PC-9 (cell line): ENCODE measurements around the gene HIPK1. TPM values are rescaled to one million over a fixed set of nuclear protein-coding genes. Genes with fewer than 3 reads are reported as not detected.

Experiments
- BruUV-seq: library from RNA; stranded (reverse); fragments of 400-500 nt; replicated peaks from 2 replicates; lab custom pipeline; 2021; lab: Mats Ljungman, UMichigan
- CTCF ChIA-PET: fragments of 300-600 bp; sonication (Branson Sonifier 250); formaldehyde crosslinking; loops from one replicate; lab custom pipeline; 2022; ENCODE audit warnings: antibody characterized with exemption; lab: Charles Lee
- POLR2A ChIA-PET: fragments of 300-600 bp; sonication (Branson Sonifier 250); formaldehyde crosslinking; loops from one replicate; lab custom pipeline; 2022; ENCODE audit warnings: antibody characterized with exemption; ENCODE audit not compliant: unreplicated experiment; lab: Charles Lee
- DNase-seq, 2 experiments: peaks; one replicate each; pipeline versions ENCODE4 v3.0.0 to v3.0.0-alpha.2; 2015 to 2022; ENCODE audit warnings: mixed read lengths in 1 of 2
- H2AFZ ChIP-seq: fragments of 200-600 bp; sonication (generic); 2 replicates; pipeline ENCODE4 v1.8.1; 2017; ENCODE audit warnings: antibody characterized with exemption
- H3F3A ChIP-seq: fragments of 200-600 bp; sonication (generic); 2 replicates; pipeline ENCODE4 v1.8.1; 2017; ENCODE audit warnings: antibody characterized with exemption, mild to moderate bottlenecking, low read depth; ENCODE audit not compliant: insufficient read depth
- H3K27ac ChIP-seq: fragments of 200-600 bp; sonication (generic); 2 replicates; pipeline ENCODE4 v1.6.1; 2016; ENCODE audit warnings: mixed run types
- H3K27me3 ChIP-seq: fragments of 200-600 bp; sonication (generic); 2 replicates; pipeline ENCODE4 v1.6.1; 2016; ENCODE audit warnings: low read depth, mixed run types; ENCODE audit not compliant: insufficient read depth
- H3K36me3 ChIP-seq: fragments of 200-600 bp; sonication (generic); 2 replicates; pipeline ENCODE4 v1.6.1; 2016; ENCODE audit warnings: low read depth, mixed run types
- H3K4me1 ChIP-seq: fragments of 200-600 bp; sonication (generic); replicated peaks from 2 replicates; pipeline ENCODE4 v1.6.1; 2016; ENCODE audit warnings: mixed run types; ENCODE audit not compliant: insufficient read depth
- H3K4me2 ChIP-seq: fragments of 200-600 bp; sonication (generic); 2 replicates; pipeline ENCODE4 v1.6.1; 2017; ENCODE audit warnings: mixed run types
- H3K4me3 ChIP-seq: fragments of 200-600 bp; sonication (generic); 2 replicates; pipeline ENCODE4 v1.6.1; 2016; ENCODE audit warnings: mixed run types
- H3K79me2 ChIP-seq: fragments of 200-600 bp; sonication (generic); 2 replicates; pipeline ENCODE4 v1.6.1; 2017; ENCODE audit warnings: low read depth, mixed run types
- H3K9me2 ChIP-seq: fragments of 200-600 bp; sonication (generic); 2 replicates; pipeline ENCODE4 v1.8.1; 2017; ENCODE audit warnings: mild to moderate bottlenecking; ENCODE audit not compliant: insufficient read depth
- H3K9me3 ChIP-seq: fragments of 200-600 bp; sonication (generic); 2 replicates; pipeline ENCODE4 v1.8.1; 2016; ENCODE audit warnings: low read depth; ENCODE audit not compliant: insufficient read depth
- H4K20me1 ChIP-seq: fragments of 200-600 bp; sonication (generic); 2 replicates; pipeline ENCODE4 v1.8.1; 2017; ENCODE audit not compliant: insufficient read depth
- CTCF ChIP-seq: fragments of 200-600 bp; sonication (generic); conservative IDR thresholded peaks from 2 replicates; pipeline ENCODE4 v1.6.1; 2017; ENCODE audit warnings: mixed run types, antibody characterized with exemption, mild to moderate bottlenecking, moderate library complexity
- EZH2 ChIP-seq: fragments of 200-600 bp; sonication (generic); IDR thresholded peaks from 2 replicates; pipeline ENCODE4 v1.8.0; 2017; ENCODE audit warnings: antibody characterized with exemption, low read depth
- intact Hi-C: fragments of 100-400 bp; cut with micrococcal nuclease; formaldehyde crosslinking; loops from one replicate; pipeline ENCODE4 v1.10.0; 2022; ENCODE audit not compliant: unreplicated experiment
- total RNA-seq: library from RNA; stranded (reverse); gene quantifications from 2 replicates; pipeline ENCODE4 v1.2.3, GENCODE V29; 2021

The HIPK1 gene
- total RNA-seq, 1 experiment from 2014 or later = 26.3 TPM

GRCh38 chr1:113990530-113990929 is 61.4 kb downstream of the HIPK1 start:
- no peak overlapping the region for H3K4me2 ChIP-seq
- no peak overlapping the region for H3K27ac ChIP-seq
- ChIA-PET POLR2A (no interaction called here), CTCF (no interaction called here)
- peaks cover 8% of the 10 kb centered on the region for H3K9me3 ChIP-seq
- H2AFZ ChIP-seq = no peak overlapping the region
- H3K36me3 ChIP-seq = no peaks in the 10 kb centered on the region
- no peaks in the 10 kb centered on the region for H3K4me1 ChIP-seq
- no peak for DNase-seq
- BruUV-seq = no TSS peak
- H4K20me1 ChIP-seq = no peaks in the 10 kb centered on the region
- H3K27me3 ChIP-seq = no peaks in the 10 kb centered on the region
- H3K9me2 ChIP-seq = no peaks in the 10 kb centered on the region
- no peaks in the 10 kb centered on the region for H3K79me2 ChIP-seq
- H3F3A ChIP-seq = no peaks in the 10 kb centered on the region
- intact Hi-C loops = no loop called here
- H3K4me3 ChIP-seq = no peak overlapping the region
- TF ChIP-seq EZH2 (no peak), CTCF (no peak)

- POLR2A ChIA-PET = no interaction called here
Measured at GRCh38 chr1:113990961-113991360, 61.8 kb downstream of the HIPK1 start.

GRCh38 chr1:113991467-113991997 is 62.4 kb downstream of the HIPK1 start:
- no peak overlapping the region for H3K4me2 ChIP-seq
- no peak overlapping the region for H2AFZ ChIP-seq
- CTCF ChIA-PET = no interaction called here
- no TSS peak for BruUV-seq
- intact Hi-C loops = no loop called here
- H3K4me3 ChIP-seq = no peak overlapping the region
- H3K4me1 ChIP-seq = no peaks in the 10 kb centered on the region
- H3F3A ChIP-seq = no peaks in the 10 kb centered on the region
- no peak for DNase-seq
- no peaks in the 10 kb centered on the region for H3K79me2 ChIP-seq
- H4K20me1 ChIP-seq = no peaks in the 10 kb centered on the region
- no peak overlapping the region for H3K27ac ChIP-seq
- H3K36me3 ChIP-seq = no peaks in the 10 kb centered on the region
- H3K9me2 ChIP-seq = no peaks in the 10 kb centered on the region
- H3K27me3 ChIP-seq = no peaks in the 10 kb centered on the region
- POLR2A ChIA-PET = no interaction called here
- TF ChIP-seq CTCF = no peak
- TF ChIP-seq EZH2 = no peak
- peaks cover 10% of the 10 kb centered on the region for H3K9me3 ChIP-seq

More at GRCh38 chr1:113990961-113991360, 61.8 kb downstream of the HIPK1 start:
- H3K4me2 ChIP-seq = no peak overlapping the region
- H3K9me3 ChIP-seq = peaks cover 9% of the 10 kb centered on the region
- H3F3A ChIP-seq = no peaks in the 10 kb centered on the region
- H2AFZ ChIP-seq = no peak overlapping the region
- no peaks in the 10 kb centered on the region for H4K20me1 ChIP-seq
- intact Hi-C loops = no loop called here
- no peaks in the 10 kb centered on the region for H3K9me2 ChIP-seq
- no peaks in the 10 kb centered on the region for H3K36me3 ChIP-seq
- no peaks in the 10 kb centered on the region for H3K27me3 ChIP-seq
- no peak for DNase-seq
- no peak for TF ChIP-seq EZH2
- TF ChIP-seq CTCF = no peak
- no peak overlapping the region for H3K27ac ChIP-seq
- no TSS peak for BruUV-seq
- no peaks in the 10 kb centered on the region for H3K4me1 ChIP-seq
- no peak overlapping the region for H3K4me3 ChIP-seq
- H3K79me2 ChIP-seq = no peaks in the 10 kb centered on the region
- CTCF ChIA-PET = no interaction called here
